IPS-20b (cell line): Measurements from ENCODE around the gene BMPR1B.
"Not testable (repeated sequence)": the region's sequence is repeated elsewhere in the genome, so short reads cannot be mapped to it uniquely, and the experiment has no call there.

Experiments used
- H3K27ac ChIP-seq: one replicate; pipeline ENCODE4 v1.5.1; 2013; ENCODE audit warnings: low read length
- H3K27me3 ChIP-seq: 2 replicates; pipeline ENCODE4 v1.6.1; 2013; ENCODE audit warnings: mild to moderate bottlenecking, low read length, inconsistent platforms; ENCODE audit not compliant: insufficient read depth
- H3K36me3 ChIP-seq: 2 replicates; pipeline ENCODE4 v1.6.1; 2013; ENCODE audit warnings: low read depth, mild to moderate bottlenecking, inconsistent platforms, low read length, moderate library complexity; ENCODE audit not compliant: insufficient read depth
- H3K4me1 ChIP-seq: 2 replicates; pipeline ENCODE4 v1.6.1; 2013; ENCODE audit warnings: mild to moderate bottlenecking, control low read depth, inconsistent platforms, low read length, moderate library complexity; ENCODE audit not compliant: insufficient read depth
- H3K4me3 ChIP-seq: 2 replicates; pipeline ENCODE4 v1.5.1; 2013; ENCODE audit warnings: mild to moderate bottlenecking, low read length, inconsistent platforms
- H3K9ac ChIP-seq: 2 replicates; pipeline ENCODE4 v1.6.1; 2013; ENCODE audit warnings: low read depth, mild to moderate bottlenecking, inconsistent platforms, low read length, moderate library complexity
- H3K9me3 ChIP-seq: 2 replicates; pipeline ENCODE4 v1.6.1; 2013; ENCODE audit warnings: mild to moderate bottlenecking, low read depth, low read length, inconsistent platforms; ENCODE audit not compliant: insufficient read depth

The BMPR1B gene

DNA sequence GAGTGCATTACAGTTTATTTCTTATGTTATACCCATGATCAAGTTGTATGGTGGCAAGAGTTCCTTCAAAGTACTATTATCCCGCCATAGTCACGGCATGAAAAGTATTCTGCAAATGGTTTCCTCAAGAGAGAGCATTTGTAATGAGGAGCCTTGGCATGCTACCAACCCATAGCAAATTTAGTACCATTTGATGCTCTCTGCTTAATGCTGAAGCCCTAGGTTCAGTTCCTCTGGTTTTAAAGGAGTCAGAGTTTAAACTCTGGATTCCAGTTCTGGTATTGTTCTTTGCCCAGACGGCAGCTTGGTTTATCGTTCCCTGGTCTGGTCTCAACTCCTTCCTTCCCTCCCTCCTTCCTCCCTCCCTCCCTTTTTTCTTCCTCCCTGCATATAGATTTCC, 371.3 kb downstream of the BMPR1B start:
- H3K27ac ChIP-seq: no peak overlapping the region
- no peak overlapping the region for H3K4me3 ChIP-seq
- no peaks in the 10 kb centered on the region for H3K36me3 ChIP-seq
- H3K4me1 ChIP-seq: no peaks in the 10 kb centered on the region; the same call in 1 of the 2 replicates
- no peaks in the 10 kb centered on the region for H3K9me3 ChIP-seq
- no peaks in the 10 kb centered on the region for H3K27me3 ChIP-seq
- no peak overlapping the region for H3K9ac ChIP-seq

DNA sequence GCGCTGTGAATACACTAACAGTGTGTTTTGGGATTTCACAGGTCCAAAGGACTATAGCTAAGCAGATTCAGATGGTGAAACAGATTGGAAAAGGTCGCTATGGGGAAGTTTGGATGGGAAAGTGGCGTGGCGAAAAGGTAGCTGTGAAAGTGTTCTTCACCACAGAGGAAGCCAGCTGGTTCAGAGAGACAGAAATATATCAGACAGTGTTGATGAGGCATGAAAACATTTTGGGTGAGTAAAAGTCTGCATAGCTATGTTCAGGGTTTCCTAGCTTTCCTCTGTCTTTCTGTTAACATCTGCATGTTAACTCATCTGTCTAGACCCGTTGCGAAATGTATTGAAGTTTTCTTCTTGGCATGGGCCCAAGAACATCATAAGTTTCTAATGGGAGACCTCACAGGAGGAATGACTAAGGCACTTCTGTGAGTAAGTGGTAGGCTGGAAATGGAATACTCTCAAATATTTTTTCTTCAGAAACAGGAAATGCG, 372.1 kb downstream of the BMPR1B start:
- no peak overlapping the region for H3K4me3 ChIP-seq
- no peak overlapping the region; the same call in 1 of the 2 replicates for H3K9ac ChIP-seq
- no peaks in the 10 kb centered on the region for H3K36me3 ChIP-seq
- H3K27me3 ChIP-seq: no peaks in the 10 kb centered on the region
- H3K9me3 ChIP-seq: no peaks in the 10 kb centered on the region
- no peaks in the 10 kb centered on the region; the same call in 1 of the 2 replicates for H3K4me1 ChIP-seq
- H3K27ac ChIP-seq: no peak overlapping the region

DNA sequence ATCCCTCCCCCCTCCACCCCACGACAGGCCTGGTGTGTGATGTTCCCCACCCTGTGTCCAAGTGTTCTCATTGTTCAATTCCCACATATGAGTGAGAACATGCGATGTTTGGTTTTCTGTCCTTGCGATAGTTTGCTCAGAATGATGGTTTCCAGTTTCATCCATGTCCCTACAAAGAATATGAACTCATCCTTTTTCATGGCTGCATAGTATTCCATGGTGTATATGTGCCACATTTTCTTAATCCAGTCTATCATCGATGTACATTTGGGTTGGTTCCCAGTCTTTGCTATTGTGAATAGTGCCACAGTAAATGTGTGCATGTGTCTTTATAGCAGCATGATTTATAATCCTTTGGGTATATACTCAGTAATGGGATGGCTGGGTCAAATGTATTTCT, 376.3 kb downstream of the BMPR1B start:
- not testable (repeated sequence) for H3K27ac ChIP-seq, H3K4me1 ChIP-seq, H3K27me3 ChIP-seq, H3K4me3 ChIP-seq, H3K9ac ChIP-seq, H3K9me3 ChIP-seq, H3K36me3 ChIP-seq

DNA sequence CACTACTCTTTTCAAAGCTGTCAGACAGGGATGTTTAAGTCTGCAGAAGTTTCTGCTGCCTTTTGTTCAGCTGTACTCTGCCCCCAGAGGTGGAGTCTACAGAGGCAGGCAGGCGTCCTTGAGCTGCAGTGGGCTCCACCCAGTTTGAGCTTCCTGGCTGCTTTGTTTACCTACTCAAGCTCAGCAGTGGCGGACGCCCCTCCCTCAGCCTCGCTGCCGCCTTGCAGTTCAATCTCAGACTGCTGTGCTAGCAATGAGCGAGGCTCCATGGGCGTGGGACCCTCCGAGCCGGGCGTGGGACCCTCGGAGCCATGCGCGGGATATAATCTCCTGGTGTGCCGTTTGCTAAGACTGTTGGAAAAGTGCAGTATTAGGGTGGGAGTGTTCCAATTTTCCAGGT, 381.7 kb downstream of the BMPR1B start:
- H3K27ac ChIP-seq, H3K4me3 ChIP-seq, H3K36me3 ChIP-seq, H3K27me3 ChIP-seq, H3K4me1 ChIP-seq, H3K9ac ChIP-seq: not testable (repeated sequence)
- peaks cover 16% of the 10 kb centered on the region for H3K9me3 ChIP-seq

DNA sequence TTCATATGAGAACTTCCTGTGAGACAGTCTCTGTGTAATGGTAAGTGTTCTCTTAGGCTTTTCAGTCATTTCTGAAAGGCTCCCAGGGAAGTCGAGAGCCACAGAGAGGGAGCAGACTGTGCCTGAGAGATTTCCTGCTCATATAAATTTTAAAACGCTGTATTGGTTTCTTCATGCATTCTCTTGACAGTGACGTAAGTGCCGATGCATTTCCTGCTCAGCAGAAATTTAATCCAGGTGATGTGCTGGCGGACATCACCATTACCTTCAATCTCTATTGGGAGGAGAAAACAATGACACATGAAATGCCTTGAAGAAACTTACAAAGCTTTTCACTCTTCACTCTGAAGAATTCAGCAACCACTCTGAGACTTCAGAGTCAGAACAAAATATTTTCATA, 383.6 kb downstream of the BMPR1B start:
- Histone ChIP-seq H3K27me3 (no peaks in the 10 kb centered on the region; the same call in 1 of the 2 replicates), H3K4me1 (0 out of 2 replicates have a peak, but pooled peaks cover 3% of the 10 kb centered on the region), H3K9ac (no peak overlapping the region), H3K9me3 (peaks cover 16% of the 10 kb centered on the region), H3K27ac (no peak overlapping the region), H3K36me3 (no peaks in the 10 kb centered on the region), H3K4me3 (no peak overlapping the region)

DNA sequence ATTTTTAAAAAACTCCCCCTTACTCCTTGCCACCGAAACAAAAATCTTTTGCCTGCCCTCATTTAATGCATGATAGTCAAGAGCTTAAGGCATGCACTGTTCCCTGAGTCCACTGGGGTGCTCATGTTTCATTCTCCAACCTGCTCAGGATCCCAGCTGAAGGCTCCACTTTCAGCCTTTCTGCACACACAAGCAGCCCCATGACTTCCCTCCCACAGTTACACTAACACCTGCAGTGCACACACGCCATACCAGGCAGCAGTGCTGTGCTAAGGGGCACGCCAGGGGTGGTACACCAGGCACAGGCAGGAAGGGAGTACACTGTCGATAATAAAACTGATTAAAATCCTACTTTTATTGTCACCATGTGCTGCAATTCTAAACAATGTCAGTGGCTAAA, 385.2 kb downstream of the BMPR1B start:
- Histone ChIP-seq H3K4me3 (no peak overlapping the region), H3K9me3 (peaks cover 16% of the 10 kb centered on the region), H3K27me3 (no peaks in the 10 kb centered on the region; the same call in 1 of the 2 replicates), H3K4me1 (0 out of 2 replicates have a peak, but pooled peaks cover 4% of the 10 kb centered on the region), H3K27ac (no peak overlapping the region), H3K9ac (no peak overlapping the region), H3K36me3 (no peaks in the 10 kb centered on the region)

DNA sequence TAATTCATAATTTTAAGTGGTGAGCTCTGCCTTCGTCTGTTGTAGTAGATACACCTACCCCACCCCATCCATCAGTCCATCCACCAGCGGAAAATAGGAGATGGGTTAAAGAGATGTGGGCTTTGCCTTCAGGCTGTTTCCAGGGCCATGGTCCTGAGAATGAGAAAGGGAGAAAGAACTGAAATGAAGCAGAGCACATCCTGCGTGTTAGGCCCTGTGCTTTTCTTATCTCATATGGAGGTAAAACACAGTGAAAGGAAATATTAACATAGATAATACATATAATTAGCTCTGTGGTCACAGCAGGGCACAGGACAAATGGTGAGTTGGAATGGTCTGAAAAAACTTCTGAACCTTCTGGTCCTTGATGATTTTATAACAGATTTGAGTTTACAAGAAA, 393.5 kb downstream of the BMPR1B start:
- 0 out of 2 replicates have a peak, but pooled peaks cover 2% of the 10 kb centered on the region for H3K4me1 ChIP-seq

DNA sequence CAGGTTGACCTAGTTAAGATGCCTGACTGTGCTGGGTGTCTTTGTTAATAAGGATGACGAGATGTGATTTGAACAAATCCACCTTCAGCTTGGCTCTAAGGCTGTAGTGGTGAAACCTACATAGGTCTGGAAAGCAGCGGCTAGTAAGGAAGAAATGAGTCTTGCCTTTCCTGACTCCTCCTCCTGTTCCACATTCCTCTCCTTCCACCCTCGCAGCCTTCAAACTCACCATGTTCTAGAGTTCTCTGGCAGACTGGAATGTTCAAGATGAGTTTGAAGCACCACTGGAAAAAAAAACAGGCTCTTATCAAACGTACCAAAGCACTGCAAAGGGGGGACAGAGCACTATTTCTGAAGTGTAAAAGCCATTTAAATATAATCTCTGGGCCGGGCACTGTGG, 395.4 kb downstream of the BMPR1B start:
- Histone ChIP-seq H3K27ac (no peak overlapping the region), H3K4me3 (no peak overlapping the region), H3K4me1 (0 out of 2 replicates have a peak, but pooled peaks cover 2% of the 10 kb centered on the region), H3K27me3 (no peaks in the 10 kb centered on the region), H3K36me3 (no peaks in the 10 kb centered on the region), H3K9ac (no peak overlapping the region), H3K9me3 (no peaks in the 10 kb centered on the region)

More for the DNA sequence above, 393.5 kb downstream of the BMPR1B start:
- no peaks in the 10 kb centered on the region for H3K36me3 ChIP-seq
- no peaks in the 10 kb centered on the region for H3K9me3 ChIP-seq
- H3K9ac ChIP-seq: no peak overlapping the region
- H3K4me3 ChIP-seq: no peak overlapping the region
- H3K27me3 ChIP-seq: no peaks in the 10 kb centered on the region
- no peak overlapping the region for H3K27ac ChIP-seq

DNA sequence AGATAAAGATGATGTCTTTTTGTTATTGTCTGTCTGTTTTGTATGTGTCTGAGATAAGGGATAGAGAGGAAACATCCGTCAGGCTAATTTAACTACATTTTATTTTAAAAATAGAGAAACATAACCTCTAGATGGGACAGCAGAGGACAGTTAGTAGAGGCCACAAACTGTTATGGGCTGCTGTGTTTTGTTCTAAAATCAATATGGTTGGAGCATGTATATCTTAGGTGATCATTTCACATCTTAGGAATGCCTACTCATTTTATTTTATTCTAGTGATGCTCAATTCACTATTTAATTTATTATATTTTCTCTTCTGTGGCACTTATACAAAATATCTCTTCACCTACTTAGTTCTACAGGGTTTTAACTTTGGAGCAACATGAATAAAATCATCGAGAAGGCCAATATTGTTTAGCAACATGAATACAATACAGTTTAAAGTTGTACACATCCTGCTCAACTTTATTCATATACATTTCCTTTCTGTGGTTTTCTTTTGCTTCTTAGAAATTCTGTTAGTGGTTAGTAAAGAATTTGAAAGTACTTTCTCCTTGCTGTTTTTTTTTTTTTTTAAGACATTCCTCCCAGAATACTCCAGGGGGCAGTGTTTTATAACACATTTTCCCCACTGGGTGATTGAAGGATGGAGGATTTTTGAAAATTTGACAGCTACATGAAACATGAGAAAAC, 398.1 kb downstream of the BMPR1B start:
- Histone ChIP-seq H3K9ac (no peak overlapping the region), H3K4me1 (0 out of 2 replicates have a peak, but pooled peaks cover 6% of the 10 kb centered on the region), H3K27ac (no peak overlapping the region), H3K9me3 (no peaks in the 10 kb centered on the region), H3K27me3 (no peaks in the 10 kb centered on the region), H3K4me3 (no peak overlapping the region), H3K36me3 (no peaks in the 10 kb centered on the region)

DNA sequence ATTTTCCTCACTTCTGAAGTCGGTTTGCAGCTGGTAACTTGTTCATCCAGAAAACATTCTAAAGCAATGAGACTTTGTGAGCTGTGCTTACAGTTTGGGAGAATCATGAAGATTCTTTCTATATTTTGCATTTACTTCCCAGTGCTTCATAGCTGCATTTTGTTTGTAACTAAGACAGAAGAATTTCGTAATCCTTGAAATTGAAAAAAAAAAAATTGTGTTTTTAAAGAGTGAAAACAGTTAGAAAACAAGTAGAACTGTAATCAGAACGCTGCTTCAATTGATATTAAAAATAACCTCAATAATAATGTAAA, 398.7 kb downstream of the BMPR1B start:
- no peaks in the 10 kb centered on the region for H3K27me3 ChIP-seq
- H3K27ac ChIP-seq: no peak overlapping the region
- H3K9ac ChIP-seq: no peak overlapping the region
- no peaks in the 10 kb centered on the region for H3K36me3 ChIP-seq
- no peak overlapping the region for H3K4me3 ChIP-seq
- 0 out of 2 replicates have a peak, but pooled peaks cover 6% of the 10 kb centered on the region for H3K4me1 ChIP-seq
- H3K9me3 ChIP-seq: no peaks in the 10 kb centered on the region

DNA sequence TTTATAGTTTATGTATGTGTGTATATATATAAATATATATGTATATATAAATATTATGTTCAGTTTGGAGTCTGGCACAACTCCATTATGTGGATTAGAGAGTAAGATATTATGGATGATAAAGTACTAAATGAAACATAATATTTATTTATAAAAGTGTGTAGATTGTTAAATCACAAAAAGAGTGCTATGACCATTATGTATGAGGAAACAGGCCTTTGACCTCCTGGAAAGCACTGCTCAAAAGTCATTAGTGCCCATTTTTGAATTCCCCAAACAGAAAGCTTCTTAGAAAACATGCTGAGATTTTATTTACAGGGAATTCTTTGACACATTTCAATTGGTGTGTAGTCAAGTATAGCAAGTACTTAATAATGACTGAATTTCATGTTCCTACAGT, 399.8 kb downstream of the BMPR1B start:
- no peak overlapping the region for H3K4me3 ChIP-seq
- H3K27ac ChIP-seq: no peak overlapping the region
- H3K4me1 ChIP-seq: 0 out of 2 replicates have a peak, but pooled peaks cover 6% of the 10 kb centered on the region

DNA sequence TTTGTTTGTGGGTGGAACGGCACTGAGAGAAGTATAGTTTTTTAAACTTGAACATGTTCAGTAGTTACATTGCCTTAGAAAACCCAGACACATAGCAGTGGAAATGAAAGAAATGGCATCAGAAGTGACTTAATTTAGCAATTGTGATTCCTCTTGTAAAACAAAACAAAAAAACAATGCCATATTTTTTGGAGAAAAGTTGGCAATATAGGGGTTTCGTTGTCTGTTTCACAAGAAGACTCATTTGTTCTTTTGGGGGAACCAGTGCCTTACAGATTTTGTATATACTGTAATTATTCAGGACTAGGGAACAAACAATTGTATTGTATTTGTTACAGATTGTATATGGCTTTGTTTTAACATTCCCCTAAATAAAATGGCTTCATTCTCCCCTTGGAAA, 400.3 kb downstream of the BMPR1B start:
- Histone ChIP-seq H3K27ac (no peak overlapping the region), H3K36me3 (no peaks in the 10 kb centered on the region), H3K9me3 (no peaks in the 10 kb centered on the region), H3K4me1 (0 out of 2 replicates have a peak, but pooled peaks cover 6% of the 10 kb centered on the region), H3K9ac (no peak overlapping the region), H3K27me3 (no peaks in the 10 kb centered on the region), H3K4me3 (no peak overlapping the region)

More for the DNA sequence above, 399.8 kb downstream of the BMPR1B start:
- Histone ChIP-seq H3K9ac (no peak overlapping the region), H3K27me3 (no peaks in the 10 kb centered on the region), H3K9me3 (no peaks in the 10 kb centered on the region), H3K36me3 (no peaks in the 10 kb centered on the region)
